Pancreas (tissue), 10 donors: ENCODE data around the gene KIAA0753. TPM values are rescaled to one million over a fixed set of nuclear protein-coding genes. Genes with fewer than 3 reads are reported as not detected.
A peak's percentile ranks its signal among the peaks of the same experiment; 100 is the strongest.

ENCODE experiments used
- ATAC-seq, 4 donors: fragments of 200-7000 bp; cut with Tn5 transposase; one replicate each; pipeline versions ENCODE4 v1.8.0 to v1.9.1; 2020; ENCODE audit warnings: mild to moderate bottlenecking in 4 of 4, moderate library complexity in 4 of 4
- DNase-seq, 6 donors: peaks; one replicate each; pipeline ENCODE4 v3.0.0-alpha.2; 2020
- FAIRE-seq: peaks from 2 replicates; lab custom pipeline; 2012; peaks lifted over from hg19 to GRCh38; lab: Jason Lieb, UNC
- H3K27ac ChIP-seq, 4 donors: fragments of 200-600 bp; sonication (generic); 1 replicate in 3 of 4; 2 replicates in 1 of 4; pipeline versions ENCODE4 v1.5.0 to v1.8.0; 2020
- H3K27me3 ChIP-seq, 4 donors: fragments of 200-600 bp; one replicate each; pipeline ENCODE4 v1.8.0; 2021
- H3K36me3 ChIP-seq, 3 donors: fragments of 200-600 bp; sonication (generic) in 1 of 3; one replicate each; pipeline versions ENCODE4 v1.5.0 to v1.8.0; 2020 to 2021
- H3K4me1 ChIP-seq, 3 donors: fragments of 200-600 bp; one replicate each; pipeline ENCODE4 v1.8.0; 2021
- H3K4me3 ChIP-seq, 4 donors: fragments of 200-600 bp; sonication (generic) in 2 of 4; one replicate each; pipeline versions ENCODE4 v1.5.0 to v1.8.0; 2020 to 2021
- H3K9me3 ChIP-seq, 4 donors: fragments of 200-600 bp; one replicate each; pipeline ENCODE4 v1.8.0; 2021
- WGBS, 2 donors: extraction: QIAGEN DNeasy Blood & Tissue Kit; methylation state at CpG; one replicate each; pipeline ENCODE4 v1.1.7; 2013; 5-methylcytosine and 5-hydroxymethylcytosine counted together
- intact Hi-C, 3 donors: fragments of 100-400 bp; cut with DNase I; formaldehyde crosslinking; loops; one replicate each; pipeline versions ENCODE4 v1.11.1 to v1.14.2; 2022
- polyA plus RNA-seq, 2 donors: library from polyadenylated mRNA; stranded (reverse); fragments of 200-250 nt; gene quantifications; one replicate each; pipeline ENCODE4 v1.2.3, GENCODE V29; 2013
- total RNA-seq, 6 donors: library from RNA; stranded (reverse); fragmentation: NEBNext Ultra II Directional in 4 of 6; extraction: Animal tissue kit (Norgen Biotek cat#: 25700) in 4 of 6; gene quantifications; one replicate each; pipeline versions ENCODE4 v1.2.1 to v1.2.4, GENCODE V29; 2021 to 2023
- TF ChIP-seq, protein P1 (sequence below), 4 donors: fragments of 200-600 bp; sonication (generic) in 3 of 4; IDR thresholded peaks; one replicate each; pipeline versions ENCODE4 v1.5.0 to v1.8.0; 2021; ENCODE audit warnings: antibody characterized with exemption in 4 of 4
- donor health status: healthy with polysubstance abuse.
- donor health status: DM: no; HTN: no; CAD: no; lungs with moderate emphysema.
- donor health status: DM: no; HTN: no; CAD: no.
- donor health status: control.
- donor health status: control.
- donor health status: Bipolar disorder and iron deficiency.
- donor health status: DM: yes; HTN: yes; CAD: no.
- donor health status: DM: no; HTN: no; CAD: no.
- donor health status: DM: no; HTN: no; CAD: no.
- donor health status: DM: yes; HTN: yes; CAD: no.

KIAA0753 gene
- total and polyA plus RNA-seq, 8 donors, result 4.4 to 10.6 (median 6.0) TPM

- no peak for FAIRE-seq
- peaks cover 12 to 29% (median 16%) of the 10 kb centered on the region in 3 donors for H3K4me1 ChIP-seq
- intact Hi-C loops, result no loop called here
- 33 to 43% methylated on average over 45 to 46 of the region's 46 CpGs for whole genome bisulfite sequencing, 2 donors
- peak overlapping the region in 2 of 4 donors; percentile 7 to 64 for H3K4me3 ChIP-seq
- no peaks in the 10 kb centered on the region for H3K9me3 ChIP-seq
- peak; percentile 39 to 89 (median 72) for DNase-seq
- H3K27me3 ChIP-seq, result no peaks in the 10 kb centered on the region
- no peak overlapping the region for H3K27ac ChIP-seq
- peak in 3 of 4 donors; percentile 12 to 61 (median 48) for ATAC-seq
- peaks cover 0 to under 1% (median 0%) of the 10 kb centered on the region in 3 donors for H3K36me3 ChIP-seq
- TF ChIP-seq, protein P1, sequence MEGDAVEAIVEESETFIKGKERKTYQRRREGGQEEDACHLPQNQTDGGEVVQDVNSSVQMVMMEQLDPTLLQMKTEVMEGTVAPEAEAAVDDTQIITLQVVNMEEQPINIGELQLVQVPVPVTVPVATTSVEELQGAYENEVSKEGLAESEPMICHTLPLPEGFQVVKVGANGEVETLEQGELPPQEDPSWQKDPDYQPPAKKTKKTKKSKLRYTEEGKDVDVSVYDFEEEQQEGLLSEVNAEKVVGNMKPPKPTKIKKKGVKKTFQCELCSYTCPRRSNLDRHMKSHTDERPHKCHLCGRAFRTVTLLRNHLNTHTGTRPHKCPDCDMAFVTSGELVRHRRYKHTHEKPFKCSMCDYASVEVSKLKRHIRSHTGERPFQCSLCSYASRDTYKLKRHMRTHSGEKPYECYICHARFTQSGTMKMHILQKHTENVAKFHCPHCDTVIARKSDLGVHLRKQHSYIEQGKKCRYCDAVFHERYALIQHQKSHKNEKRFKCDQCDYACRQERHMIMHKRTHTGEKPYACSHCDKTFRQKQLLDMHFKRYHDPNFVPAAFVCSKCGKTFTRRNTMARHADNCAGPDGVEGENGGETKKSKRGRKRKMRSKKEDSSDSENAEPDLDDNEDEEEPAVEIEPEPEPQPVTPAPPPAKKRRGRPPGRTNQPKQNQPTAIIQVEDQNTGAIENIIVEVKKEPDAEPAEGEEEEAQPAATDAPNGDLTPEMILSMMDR (IDR thresholded peaks at IDR 0.05), result no peak
Measured at GRCh38 chr17:6654841-6655731, 14.6 kb upstream of the KIAA0753 start.

- no peak for FAIRE-seq
- ATAC-seq, result peak; percentile 57 to 66 (median 60)
- H3K27me3 ChIP-seq, result no peaks in the 10 kb centered on the region
- intact Hi-C loops, result no loop called here
- no peaks in the 10 kb centered on the region for H3K9me3 ChIP-seq
- TF ChIP-seq, protein P1 (IDR thresholded peaks at IDR 0.05), result no peak
- 3 to 4% methylated on average over 34 to 47 of the region's 47 CpGs for WGBS, 2 donors
- H3K36me3 ChIP-seq, result peaks cover 0 to 9% (median 0%) of the 10 kb centered on the region in 3 donors
- peaks cover 12 to 33% (median 16%) of the 10 kb centered on the region in 3 donors for H3K4me1 ChIP-seq
- H3K27ac ChIP-seq, result peak overlapping the region; percentile 69 to 91 (median 85)
- peak overlapping the region; percentile 49 to 64 (median 60) for H3K4me3 ChIP-seq
- peak; percentile 61 to 83 (median 72) for DNase-seq
Measured at GRCh38 chr17:6651919-6652452, 11.5 kb upstream of the KIAA0753 start.

DNA sequence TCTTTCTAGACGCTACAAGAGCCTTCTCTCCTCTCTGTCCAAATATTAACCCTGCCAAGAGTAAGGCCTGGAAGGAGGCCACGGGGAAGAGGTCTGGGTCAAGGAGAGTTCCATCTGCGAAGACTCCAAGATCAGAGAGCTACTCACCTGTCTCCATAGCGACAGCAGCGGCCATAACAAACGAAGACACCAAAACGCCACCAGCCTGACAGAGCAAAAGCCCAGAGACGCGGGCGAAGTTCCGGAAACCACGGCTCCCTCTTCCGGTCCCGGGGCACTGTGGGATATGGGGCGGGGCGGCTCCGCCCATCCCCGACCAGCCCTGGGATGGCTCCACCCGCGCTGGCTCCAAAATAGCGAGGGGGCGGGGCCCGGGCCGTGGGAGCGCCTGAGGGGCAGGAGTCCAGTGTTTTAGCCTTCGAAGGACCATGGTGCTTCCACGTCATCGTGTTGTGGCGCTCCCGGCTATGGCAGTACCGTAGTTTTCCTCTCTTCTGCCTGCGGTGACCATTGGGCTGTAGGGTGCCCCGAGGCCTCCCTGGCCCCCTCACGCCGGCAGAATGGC, 10.9 kb upstream of the KIAA0753 start, which contains the start of the genes C17orf100 and MED31:
Gene C17orf100, plus strand, starts transcription at position 409 of the 565 bp plus-strand sequence. Its CDS starts 152 bp downstream, at position 561.
Gene MED31, minus strand, starts transcription at position 252 of the 565 bp plus-strand sequence. Its CDS starts 77 bp downstream, at position 175.
- TF ChIP-seq, protein P1 (IDR thresholded peaks at IDR 0.05), result no peak

GRCh38 chr17:6648181-6648580, 7.7 kb upstream of the KIAA0753 start:
- intact Hi-C loops, result loop anchor here in 1 of 3 donors (10.0 kb wide), 1 partner anchor 173 kb away; no protein-coding TSS in a partner anchor
- TF ChIP-seq, protein P1 (IDR thresholded peaks at IDR 0.05), result no peak
- H3K27me3 ChIP-seq, result no peaks in the 10 kb centered on the region
- DNase-seq, result no peak
- no peaks in the 10 kb centered on the region for H3K9me3 ChIP-seq
- H3K4me1 ChIP-seq, result peaks cover 9 to 22% (median 12%) of the 10 kb centered on the region in 3 donors
- no peak overlapping the region for H3K27ac ChIP-seq
- no peak for ATAC-seq
- peaks cover 0 to 20% (median 5%) of the 10 kb centered on the region in 3 donors for H3K36me3 ChIP-seq
- no peak overlapping the region for H3K4me3 ChIP-seq
- no peak for FAIRE-seq

More for the DNA sequence above, 10.9 kb upstream of the KIAA0753 start, which contains the start of the genes C17orf100 and MED31:
- DNase-seq (peak; percentile 94 to 98 (median 98)), ATAC-seq (peak; percentile 93 to 99 (median 94)), FAIRE-seq (peak; percentile 61)
- Histone ChIP-seq H3K4me3 (peak within 1 kb of the TSS; percentile 49 to 64 (median 60)), H3K4me1 (peaks cover 12 to 33% (median 16%) of the 10 kb centered on the region in 3 donors), H3K36me3 (peaks cover 0 to 9% (median 0%) of the 10 kb centered on the region in 3 donors), H3K27me3 (no peaks in the 10 kb centered on the region), H3K27ac (peak within 1 kb of the TSS; percentile 69 to 91 (median 85)), H3K9me3 (no peaks in the 10 kb centered on the region)
- WGBS, 2 donors, result 1 to 2% methylated on average over 35 of the region's 35 CpGs
- intact Hi-C loops, result no loop called here
